PC-9 (cell line): ENCODE results near the gene NELFA.

Experiments used
- EZH2 ChIP-seq: fragments of 200-600 bp; sonication (generic); IDR thresholded peaks from 2 replicates; pipeline ENCODE4 v1.8.0; 2017; ENCODE audit warnings: antibody characterized with exemption, low read depth
- TF ChIP-seq, protein P1 (sequence below): fragments of 200-600 bp; sonication (generic); conservative IDR thresholded peaks from 2 replicates; pipeline ENCODE4 v1.6.1; 2017; ENCODE audit warnings: mixed run types, antibody characterized with exemption, mild to moderate bottlenecking, moderate library complexity

GRCh38 chr4:1953335-1953734, 55.4 kb downstream of the NELFA start:
- TF ChIP-seq, protein P1, sequence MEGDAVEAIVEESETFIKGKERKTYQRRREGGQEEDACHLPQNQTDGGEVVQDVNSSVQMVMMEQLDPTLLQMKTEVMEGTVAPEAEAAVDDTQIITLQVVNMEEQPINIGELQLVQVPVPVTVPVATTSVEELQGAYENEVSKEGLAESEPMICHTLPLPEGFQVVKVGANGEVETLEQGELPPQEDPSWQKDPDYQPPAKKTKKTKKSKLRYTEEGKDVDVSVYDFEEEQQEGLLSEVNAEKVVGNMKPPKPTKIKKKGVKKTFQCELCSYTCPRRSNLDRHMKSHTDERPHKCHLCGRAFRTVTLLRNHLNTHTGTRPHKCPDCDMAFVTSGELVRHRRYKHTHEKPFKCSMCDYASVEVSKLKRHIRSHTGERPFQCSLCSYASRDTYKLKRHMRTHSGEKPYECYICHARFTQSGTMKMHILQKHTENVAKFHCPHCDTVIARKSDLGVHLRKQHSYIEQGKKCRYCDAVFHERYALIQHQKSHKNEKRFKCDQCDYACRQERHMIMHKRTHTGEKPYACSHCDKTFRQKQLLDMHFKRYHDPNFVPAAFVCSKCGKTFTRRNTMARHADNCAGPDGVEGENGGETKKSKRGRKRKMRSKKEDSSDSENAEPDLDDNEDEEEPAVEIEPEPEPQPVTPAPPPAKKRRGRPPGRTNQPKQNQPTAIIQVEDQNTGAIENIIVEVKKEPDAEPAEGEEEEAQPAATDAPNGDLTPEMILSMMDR = no peak
- no peak for TF ChIP-seq EZH2
